Cardiac muscle cell (in vitro differentiated cells and primary cell): ENCODE results near the gene DCAF8L1. TPM values are rescaled to one million over a fixed set of nuclear protein-coding genes. Genes with fewer than 3 reads are reported as not detected.

ENCODE experiments used
- DNase-seq, 2 donors: peaks; one replicate each; pipeline versions ENCODE4 v3.0.0 to v3.0.0-alpha.2; 2010 to 2017; ENCODE audit warnings: low read depth in 1 of 2, low spot score in 1 of 2
- H3K27ac ChIP-seq: fragments of 200-600 bp; sonication (generic); 2 replicates; pipeline ENCODE4 v1.5.1; 2016
- H3K27me3 ChIP-seq: fragments of 200-600 bp; sonication (generic); 2 replicates; pipeline ENCODE4 v1.6.0; 2016; ENCODE audit warnings: control low read depth
- H3K36me3 ChIP-seq: fragments of 200-600 bp; sonication (generic); 2 replicates; pipeline ENCODE4 v1.5.1; 2016; ENCODE audit warnings: control low read depth
- H3K4me1 ChIP-seq: fragments of 200-600 bp; sonication (generic); 2 replicates; pipeline ENCODE4 v1.8.1; 2017; ENCODE audit warnings: low read depth, mild to moderate bottlenecking, mixed run types
- H3K4me3 ChIP-seq: fragments of 200-600 bp; sonication (generic); 2 replicates; pipeline ENCODE4 v1.5.1; 2016; ENCODE audit warnings: mild to moderate bottlenecking
- H3K9me3 ChIP-seq: fragments of 200-600 bp; sonication (generic); 2 replicates; pipeline ENCODE4 v1.5.1; 2017; ENCODE audit warnings: low read depth, mild to moderate bottlenecking, control low read depth
- polyA plus RNA-seq: library from polyadenylated mRNA; unstranded; fragments of >200 nt; fragmentation: Nextera tagmentation; extraction: Ambion mirVana; gene quantifications from 2 replicates; pipeline ENCODE4 v1.2.1, GENCODE V29; 2016
- total RNA-seq: library from RNA; depleted of rRNA; stranded (reverse); fragments of >200 nt; gene quantifications from 2 replicates; pipeline ENCODE4 v1.2.3, GENCODE V29; 2016
- TF ChIP-seq, protein P1 (sequence below): IDR thresholded peaks from 2 replicates; pipeline ENCODE4 v1.5.1; 2012; ENCODE audit warnings: low read depth, mild to moderate bottlenecking, low read length

The DCAF8L1 gene
- total RNA-seq (not detected in 2 replicates), polyA plus RNA-seq (not detected in 2 replicates)

DNA sequence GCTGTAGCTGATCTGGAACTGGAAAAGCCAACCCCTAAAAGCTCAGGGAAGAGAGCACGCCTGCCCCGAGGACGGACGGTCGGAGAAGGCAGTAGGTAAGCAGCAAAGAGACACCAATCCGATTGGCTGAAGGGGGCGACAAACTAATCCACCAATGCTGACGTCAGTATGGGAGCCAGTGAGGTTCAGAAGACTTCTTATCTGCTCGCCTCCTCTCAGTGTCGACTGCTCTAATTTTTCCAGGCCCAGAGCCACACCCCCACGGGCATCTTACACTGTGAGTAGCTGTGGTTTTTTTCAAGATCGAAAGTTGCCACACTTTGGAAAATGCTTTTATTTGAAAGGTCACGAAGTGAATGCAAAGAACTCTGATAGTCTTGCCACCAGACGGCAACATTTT is at the start of gene DCAF8L1:
DCAF8L1 (minus strand) TSS at position 101 of the 400 bp plus-strand sequence. CDS start 115 bp downstream, outside the sequence.
- DNase-seq: no peak
- H3K36me3 ChIP-seq: no peaks in the 10 kb centered on the region
- H3K4me1 ChIP-seq: no peaks in the 10 kb centered on the region
- no peak within 1 kb of the TSS for H3K4me3 ChIP-seq
- no peaks in the 10 kb centered on the region for H3K9me3 ChIP-seq
- TF ChIP-seq, protein P1, sequence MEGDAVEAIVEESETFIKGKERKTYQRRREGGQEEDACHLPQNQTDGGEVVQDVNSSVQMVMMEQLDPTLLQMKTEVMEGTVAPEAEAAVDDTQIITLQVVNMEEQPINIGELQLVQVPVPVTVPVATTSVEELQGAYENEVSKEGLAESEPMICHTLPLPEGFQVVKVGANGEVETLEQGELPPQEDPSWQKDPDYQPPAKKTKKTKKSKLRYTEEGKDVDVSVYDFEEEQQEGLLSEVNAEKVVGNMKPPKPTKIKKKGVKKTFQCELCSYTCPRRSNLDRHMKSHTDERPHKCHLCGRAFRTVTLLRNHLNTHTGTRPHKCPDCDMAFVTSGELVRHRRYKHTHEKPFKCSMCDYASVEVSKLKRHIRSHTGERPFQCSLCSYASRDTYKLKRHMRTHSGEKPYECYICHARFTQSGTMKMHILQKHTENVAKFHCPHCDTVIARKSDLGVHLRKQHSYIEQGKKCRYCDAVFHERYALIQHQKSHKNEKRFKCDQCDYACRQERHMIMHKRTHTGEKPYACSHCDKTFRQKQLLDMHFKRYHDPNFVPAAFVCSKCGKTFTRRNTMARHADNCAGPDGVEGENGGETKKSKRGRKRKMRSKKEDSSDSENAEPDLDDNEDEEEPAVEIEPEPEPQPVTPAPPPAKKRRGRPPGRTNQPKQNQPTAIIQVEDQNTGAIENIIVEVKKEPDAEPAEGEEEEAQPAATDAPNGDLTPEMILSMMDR: no peak
- no peak within 1 kb of the TSS for H3K27ac ChIP-seq
- no peaks in the 10 kb centered on the region for H3K27me3 ChIP-seq

DNA sequence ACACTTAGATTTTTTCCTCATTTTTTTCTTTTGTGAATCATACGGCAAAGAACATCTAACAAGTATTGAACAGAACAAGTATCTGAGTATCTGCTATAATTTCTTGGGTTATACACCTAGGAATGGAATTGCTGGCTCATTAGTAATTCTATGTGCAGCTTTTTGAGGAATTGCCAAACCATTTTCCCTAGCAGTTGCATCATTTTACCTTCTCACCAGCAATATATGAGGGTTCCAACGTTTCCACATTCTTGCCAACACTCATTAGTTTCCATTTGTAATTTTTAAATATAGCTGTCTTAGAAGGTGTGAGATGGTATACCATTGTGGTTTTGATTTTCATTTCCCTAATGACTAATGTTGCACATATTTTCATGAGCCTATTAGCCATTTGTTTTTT is 41.1 kb upstream of the DCAF8L1 start:
- peak in 1 of 2 donors; percentile 0 for DNase-seq
- Histone ChIP-seq H3K4me3 (no peak overlapping the region), H3K9me3 (no peaks in the 10 kb centered on the region), H3K4me1 (no peaks in the 10 kb centered on the region), H3K27ac (no peak overlapping the region), H3K36me3 (no peaks in the 10 kb centered on the region), H3K27me3 (no peaks in the 10 kb centered on the region)
- TF ChIP-seq, protein P1: no peak

DNA sequence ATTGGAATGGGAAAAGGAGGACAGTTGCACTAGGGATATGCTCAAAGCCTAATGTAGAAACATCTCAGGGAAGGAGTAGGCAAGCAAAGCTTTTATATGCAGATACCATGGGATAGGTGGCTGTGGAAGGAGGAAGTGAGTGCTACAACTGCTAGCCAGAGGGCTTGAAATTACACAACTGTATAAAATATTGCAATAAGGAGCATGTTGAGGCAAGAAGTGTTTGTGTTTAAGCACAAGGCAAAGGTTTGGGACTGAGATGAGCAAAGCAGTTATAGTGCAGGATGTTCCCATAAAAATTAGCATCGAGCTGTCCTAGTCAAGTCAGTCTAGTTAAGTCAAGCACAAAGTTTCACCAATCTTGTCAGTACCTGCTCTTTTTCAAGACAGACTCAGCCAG is 35.6 kb upstream of the DCAF8L1 start:
- Histone ChIP-seq H3K27ac (no peak overlapping the region), H3K4me3 (no peak overlapping the region), H3K4me1 (no peaks in the 10 kb centered on the region), H3K36me3 (no peaks in the 10 kb centered on the region), H3K9me3 (no peaks in the 10 kb centered on the region), H3K27me3 (no peaks in the 10 kb centered on the region)
- TF ChIP-seq, protein P1: no peak
- no peak for DNase-seq

DNA sequence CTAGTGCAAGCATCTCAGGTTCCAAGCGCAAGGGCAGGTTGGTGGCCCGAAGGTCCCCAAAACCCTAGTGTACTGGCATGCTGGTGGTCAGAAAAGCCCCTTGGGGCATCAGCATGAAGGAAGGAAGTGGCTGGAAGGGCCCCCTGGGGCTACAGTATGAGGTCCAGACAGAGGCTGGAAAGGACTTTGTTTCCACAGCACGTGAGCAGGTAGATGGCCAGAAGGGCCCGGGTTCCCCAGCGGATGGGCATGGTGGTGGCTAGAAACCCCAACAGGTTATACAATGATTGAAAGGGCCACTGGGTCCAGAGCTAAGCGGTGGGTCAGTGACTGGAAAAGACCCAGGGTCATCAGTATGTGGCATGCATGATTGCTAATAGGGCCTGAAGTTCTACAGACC is 34.7 kb upstream of the DCAF8L1 start:
- no peak for DNase-seq
- H3K27me3 ChIP-seq: no peaks in the 10 kb centered on the region
- H3K9me3 ChIP-seq: no peaks in the 10 kb centered on the region
- H3K4me1 ChIP-seq: no peaks in the 10 kb centered on the region
- no peaks in the 10 kb centered on the region for H3K36me3 ChIP-seq
- H3K27ac ChIP-seq: no peak overlapping the region
- no peak overlapping the region for H3K4me3 ChIP-seq
- TF ChIP-seq, protein P1: no peak

DNA sequence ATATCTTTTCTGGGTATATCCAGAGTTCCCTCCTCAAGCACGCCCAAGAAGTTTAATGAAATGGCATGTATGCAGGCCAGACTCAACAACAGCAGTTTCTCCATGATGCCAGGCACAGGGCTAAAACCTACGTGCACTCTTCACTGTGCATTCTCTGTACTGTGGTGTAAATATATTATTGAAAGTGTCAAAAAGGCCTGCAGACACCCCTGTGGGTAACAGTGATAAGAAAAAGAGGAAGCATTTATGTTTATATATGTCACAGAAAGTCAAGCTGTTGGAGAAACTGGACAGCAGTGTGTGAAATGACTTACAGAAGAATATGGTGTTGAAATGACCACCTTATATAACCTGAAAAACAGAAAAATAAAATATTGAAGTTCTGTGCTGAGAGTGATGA is 29.6 kb upstream of the DCAF8L1 start:
- H3K9me3 ChIP-seq: no peaks in the 10 kb centered on the region
- H3K27ac ChIP-seq: no peak overlapping the region
- TF ChIP-seq, protein P1: no peak
- H3K36me3 ChIP-seq: no peaks in the 10 kb centered on the region
- no peak for DNase-seq
- no peak overlapping the region for H3K4me3 ChIP-seq
- H3K4me1 ChIP-seq: no peaks in the 10 kb centered on the region
- H3K27me3 ChIP-seq: no peaks in the 10 kb centered on the region

DNA sequence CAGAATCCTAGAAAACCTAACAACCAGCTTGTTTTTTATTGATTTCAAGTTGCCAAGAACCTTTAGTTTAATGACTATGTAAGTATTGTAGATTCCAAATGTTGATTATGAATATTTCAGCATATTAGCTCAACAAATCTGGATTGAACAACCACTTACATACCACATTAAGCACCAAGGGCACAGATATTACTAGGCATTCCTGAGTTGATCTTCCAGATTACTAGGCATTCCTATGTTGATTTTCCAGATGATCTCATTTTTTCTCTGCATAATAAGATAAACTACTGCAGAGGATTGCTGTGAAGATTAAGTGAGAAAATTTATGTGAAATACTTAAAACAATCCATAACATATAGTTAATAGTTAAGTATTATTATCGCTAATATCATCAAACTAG is 17.4 kb upstream of the DCAF8L1 start:
- Histone ChIP-seq H3K36me3 (no peaks in the 10 kb centered on the region), H3K27ac (no peak overlapping the region), H3K4me3 (no peak overlapping the region), H3K4me1 (no peaks in the 10 kb centered on the region), H3K9me3 (no peaks in the 10 kb centered on the region), H3K27me3 (no peaks in the 10 kb centered on the region)
- TF ChIP-seq, protein P1: no peak
- DNase-seq: no peak
